ENCODE data around the gene PLP2.
"Not testable (repeated sequence)": the region's sequence is repeated elsewhere in the genome, so short reads cannot be mapped to it uniquely, and the experiment has no call there.

The PLP2 gene

DNA sequence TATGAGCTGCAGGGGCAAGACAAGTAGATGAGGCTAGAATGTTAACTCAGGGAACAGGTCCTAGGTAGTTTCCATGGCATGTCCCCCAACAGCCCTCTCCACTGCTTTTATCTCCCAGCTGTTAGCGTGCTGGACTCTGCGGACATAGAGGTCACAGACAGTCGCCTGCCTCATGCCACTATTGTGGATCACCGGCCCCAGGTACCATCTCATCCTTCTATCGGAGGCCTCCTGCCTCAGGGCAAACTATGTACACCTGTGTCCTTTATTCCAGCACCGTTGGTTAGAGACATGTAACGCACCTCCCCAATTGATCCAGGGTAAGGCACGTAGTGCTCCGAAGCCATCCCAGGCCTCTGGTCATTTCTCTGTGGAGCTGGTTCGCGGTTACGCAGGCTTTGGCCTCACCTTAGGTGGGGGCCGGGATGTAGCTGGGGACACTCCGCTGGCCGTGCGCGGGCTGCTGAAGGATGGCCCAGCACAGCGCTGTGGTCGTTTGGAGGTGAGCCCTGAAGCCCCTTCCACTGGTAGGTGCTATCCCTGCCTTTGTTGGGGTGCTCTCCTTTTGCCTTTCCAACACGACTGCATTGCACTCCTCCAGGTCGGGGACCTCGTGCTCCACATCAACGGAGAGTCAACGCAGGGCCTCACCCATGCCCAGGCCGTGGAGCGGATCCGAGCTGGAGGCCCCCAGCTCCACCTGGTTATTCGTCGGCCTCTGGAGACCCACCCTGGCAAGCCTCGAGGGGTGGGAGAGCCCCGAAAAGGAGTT is 6.9 kb upstream of the PLP2 start:
- Histone ChIP-seq H3K4me2 (ENCODE audit: low read length) (peak overlapping the region; percentile 90), H3K4me1 (ENCODE audit: control insufficient read depth, insufficient read depth, low read length) (peaks cover 22% of the 10 kb centered on the region), H3K4me3 (ENCODE audit: low read length) (no peak overlapping the region), H3K9ac (ENCODE audit: low read depth, low read length) (no peak overlapping the region), H3K9me3 (replicated peaks; ENCODE audit: low read length) (no peaks in the 10 kb centered on the region), H3K36me3 (ENCODE audit: insufficient read depth, low read length) (no peaks in the 10 kb centered on the region), H3K27me3 (ENCODE audit: control insufficient read depth, insufficient read depth, low read length) (no peaks in the 10 kb centered on the region)

DNA sequence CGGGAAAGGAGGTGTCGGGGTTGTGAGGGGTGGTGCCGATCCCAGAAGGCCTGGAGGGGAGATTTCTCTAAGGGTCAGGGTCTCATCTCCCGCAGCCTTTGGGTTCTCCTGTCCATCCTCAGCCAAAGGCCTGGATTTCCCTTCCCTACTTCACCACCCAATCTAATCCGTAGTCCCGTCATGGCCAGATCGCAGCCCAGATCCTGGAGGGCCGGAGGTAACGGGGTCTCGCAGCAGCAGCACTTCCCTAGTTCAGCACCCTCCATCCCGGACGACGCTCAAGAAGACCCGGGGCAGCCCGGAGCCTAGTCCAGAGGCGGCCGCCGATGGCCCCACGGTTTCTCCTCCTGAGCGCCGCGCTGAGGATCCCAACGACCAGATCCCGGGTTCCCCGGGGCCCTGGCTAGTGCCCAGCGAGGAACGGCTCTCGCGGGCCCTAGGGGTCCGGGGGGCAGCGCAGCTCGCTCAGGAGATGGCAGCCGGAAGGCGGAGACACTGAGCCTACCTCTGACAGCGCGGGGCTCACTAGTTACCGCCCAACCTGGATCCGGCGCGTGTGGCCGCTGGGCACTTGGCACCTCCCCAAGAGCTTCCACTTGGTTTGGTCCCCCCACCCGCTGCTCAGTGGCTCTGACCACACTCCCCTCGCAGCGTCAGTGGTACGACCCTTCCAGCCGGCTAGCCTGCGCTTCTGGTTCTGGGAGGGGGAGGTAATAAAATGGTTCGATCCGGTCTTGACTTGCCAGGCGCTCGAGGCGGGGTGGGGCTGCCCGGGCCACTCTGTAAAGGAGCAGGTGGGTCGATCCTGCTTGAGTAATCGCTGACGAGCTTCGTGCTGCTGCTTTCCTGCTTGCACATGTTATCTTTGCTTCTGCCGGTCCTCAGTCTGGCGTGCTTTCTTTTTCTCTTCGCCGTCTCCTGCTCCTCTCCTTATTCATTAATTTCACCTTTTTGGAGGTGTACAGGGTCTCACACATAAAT is 5.5 kb upstream of the PLP2 start:
- H3K9me3 ChIP-seq (replicated peaks; ENCODE audit: low read length): no peaks in the 10 kb centered on the region
- H3K4me2 ChIP-seq (ENCODE audit: low read length): peak overlapping the region; percentile 92
- H3K4me3 ChIP-seq (ENCODE audit: low read length): peak overlapping the region; percentile 70
- peak overlapping the region; percentile 85 for H3K9ac ChIP-seq (ENCODE audit: low read depth, low read length)
- H3K4me1 ChIP-seq (ENCODE audit: control insufficient read depth, insufficient read depth, low read length): peaks cover 22% of the 10 kb centered on the region
- H3K36me3 ChIP-seq (ENCODE audit: insufficient read depth, low read length): no peaks in the 10 kb centered on the region
- H3K27me3 ChIP-seq (ENCODE audit: control insufficient read depth, insufficient read depth, low read length): no peaks in the 10 kb centered on the region

DNA sequence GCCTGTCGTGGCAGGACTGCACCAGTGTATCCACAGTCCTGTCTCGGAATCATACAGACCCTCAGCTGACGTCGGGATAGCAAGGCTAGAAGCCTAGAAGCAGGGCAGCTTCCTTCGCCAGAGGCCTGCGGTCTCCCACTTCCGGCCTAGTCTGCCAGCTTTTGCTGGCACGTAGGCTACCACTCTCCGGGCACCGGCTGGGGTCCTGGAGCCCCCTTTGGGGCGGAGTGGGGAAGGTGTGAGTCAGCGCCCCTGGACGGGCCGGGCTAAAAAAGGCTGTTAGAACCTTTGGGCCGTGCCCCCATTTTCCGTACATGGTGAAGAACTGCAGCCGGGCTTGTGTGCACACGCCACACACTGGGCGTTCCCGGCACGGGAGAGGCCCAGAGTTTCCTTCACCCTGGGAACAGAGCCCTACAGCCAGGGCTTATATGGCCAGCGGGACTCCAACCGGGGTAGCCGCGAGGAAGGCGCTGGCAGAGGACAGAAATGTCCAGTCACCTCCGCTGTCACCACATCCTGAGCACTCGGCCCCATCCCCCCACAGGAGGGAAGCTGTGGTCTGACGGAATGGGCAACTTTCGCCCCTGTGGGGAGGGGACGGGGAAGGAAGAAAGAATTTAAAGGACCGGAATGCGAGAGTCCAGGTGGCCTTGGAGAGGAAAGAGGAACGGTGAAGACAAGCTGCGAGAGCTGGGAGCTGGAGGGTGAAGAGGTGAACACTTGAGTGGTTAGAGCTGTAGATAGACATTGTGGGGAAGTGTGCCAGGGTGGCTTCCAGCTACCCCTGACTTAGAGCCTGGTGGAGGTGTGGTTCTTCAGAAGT is 4.6 kb upstream of the PLP2 start:
- no peaks in the 10 kb centered on the region for H3K36me3 ChIP-seq (ENCODE audit: insufficient read depth, low read length)
- no peaks in the 10 kb centered on the region for H3K9me3 ChIP-seq (replicated peaks; ENCODE audit: low read length)
- H3K4me3 ChIP-seq (ENCODE audit: low read length): peak overlapping the region; percentile 70
- H3K9ac ChIP-seq (ENCODE audit: low read depth, low read length): peak overlapping the region; percentile 85
- H3K4me1 ChIP-seq (ENCODE audit: control insufficient read depth, insufficient read depth, low read length): peaks cover 22% of the 10 kb centered on the region
- no peaks in the 10 kb centered on the region for H3K27me3 ChIP-seq (ENCODE audit: control insufficient read depth, insufficient read depth, low read length)
- H3K4me2 ChIP-seq (ENCODE audit: low read length): peak overlapping the region; percentile 92

DNA sequence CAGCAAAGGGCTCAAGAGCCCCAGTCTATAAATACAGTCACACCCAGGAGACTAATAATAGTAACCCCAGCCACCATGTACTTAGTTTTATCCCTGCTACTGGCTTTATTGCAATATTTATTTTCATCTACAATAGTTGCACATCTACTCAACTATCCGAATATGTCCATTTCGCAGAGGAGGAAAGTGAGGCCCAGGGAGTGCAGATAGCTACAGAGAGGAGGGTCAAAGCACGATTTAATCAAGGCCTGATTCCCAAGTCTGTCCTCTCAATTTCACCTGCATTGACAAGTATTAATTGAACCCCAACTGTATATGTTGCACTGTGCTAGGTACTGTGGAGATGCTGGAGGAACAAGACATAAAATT is 4.0 kb upstream of the PLP2 start:
- Histone ChIP-seq H3K27me3 (ENCODE audit: control insufficient read depth, insufficient read depth, low read length) (no peaks in the 10 kb centered on the region), H3K9me3 (replicated peaks; ENCODE audit: low read length) (no peaks in the 10 kb centered on the region), H3K4me1 (ENCODE audit: control insufficient read depth, insufficient read depth, low read length) (peaks cover 22% of the 10 kb centered on the region), H3K4me3 (ENCODE audit: low read length) (peak overlapping the region; percentile 70), H3K9ac (ENCODE audit: low read depth, low read length) (peak overlapping the region; percentile 85), H3K4me2 (ENCODE audit: low read length) (peak overlapping the region; percentile 92), H3K36me3 (ENCODE audit: insufficient read depth, low read length) (no peaks in the 10 kb centered on the region)

DNA sequence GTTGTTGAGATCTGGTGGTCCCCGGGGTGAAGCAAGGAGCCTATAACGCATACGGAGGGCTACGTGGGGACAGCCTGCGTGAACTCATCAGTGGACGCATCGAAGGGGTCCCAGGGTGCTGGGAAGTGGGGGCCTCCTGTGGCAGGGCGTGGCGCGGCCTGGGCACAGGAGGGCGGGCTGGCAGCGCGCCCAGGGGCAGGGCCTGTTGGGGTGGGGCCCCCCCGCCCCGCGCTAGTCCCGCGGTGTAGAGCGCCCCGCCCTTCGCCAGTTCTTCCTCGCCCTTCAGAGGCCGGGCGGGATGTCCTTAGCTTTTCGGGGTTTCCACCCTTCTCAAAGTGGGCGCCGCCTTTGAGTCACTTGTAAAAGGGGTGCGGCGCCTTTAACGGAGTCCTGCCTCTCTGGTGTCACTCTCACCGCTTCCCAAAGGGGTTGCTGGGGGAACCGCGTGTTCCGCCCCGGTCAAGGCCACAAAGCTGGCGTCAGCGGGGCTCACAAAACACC is 632 bp downstream of the PLP2 start:
- H3K36me3 ChIP-seq (ENCODE audit: insufficient read depth, low read length): peaks cover 23% of the 10 kb centered on the region
- peak overlapping the region; percentile 82 for H3K4me2 ChIP-seq (ENCODE audit: low read length)
- H3K9ac ChIP-seq (ENCODE audit: low read depth, low read length): peak overlapping the region; percentile 85
- H3K4me1 ChIP-seq (ENCODE audit: control insufficient read depth, insufficient read depth, low read length): peaks cover 12% of the 10 kb centered on the region
- no peaks in the 10 kb centered on the region for H3K27me3 ChIP-seq (ENCODE audit: control insufficient read depth, insufficient read depth, low read length)
- H3K9me3 ChIP-seq (replicated peaks; ENCODE audit: low read length): no peaks in the 10 kb centered on the region
- H3K4me3 ChIP-seq (ENCODE audit: low read length): peak overlapping the region; percentile 75

DNA sequence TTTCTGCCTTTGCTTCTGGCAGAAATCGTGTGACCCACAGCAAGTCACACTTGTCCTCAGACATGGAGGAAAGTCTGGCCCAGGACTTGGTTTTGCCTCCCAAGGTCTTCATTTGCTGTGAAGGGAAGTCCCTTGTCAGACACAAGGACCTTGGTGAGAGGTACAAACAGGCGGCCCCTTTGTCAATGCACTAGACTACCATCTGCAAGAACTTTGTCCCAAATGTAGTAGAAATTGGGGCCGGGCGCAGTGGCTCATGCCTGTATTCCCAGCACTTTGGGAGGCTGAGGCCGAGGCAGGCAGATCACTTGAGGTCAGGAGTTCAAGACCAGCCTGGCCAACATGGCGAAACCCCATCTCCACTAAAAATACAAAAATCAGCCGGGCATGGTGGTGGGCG is 1.8 kb downstream of the PLP2 start:
- Histone ChIP-seq H3K4me3 (ENCODE audit: low read length) (peak overlapping the region; percentile 75), H3K4me2 (ENCODE audit: low read length) (peak overlapping the region; percentile 82), H3K36me3 (ENCODE audit: insufficient read depth, low read length) (peaks cover 35% of the 10 kb centered on the region)
- H3K27me3 ChIP-seq (ENCODE audit: control insufficient read depth, insufficient read depth, low read length); H3K9ac ChIP-seq (ENCODE audit: low read depth, low read length); H3K4me1 ChIP-seq (ENCODE audit: control insufficient read depth, insufficient read depth, low read length); H3K9me3 ChIP-seq (replicated peaks; ENCODE audit: low read length): not testable (repeated sequence)

DNA sequence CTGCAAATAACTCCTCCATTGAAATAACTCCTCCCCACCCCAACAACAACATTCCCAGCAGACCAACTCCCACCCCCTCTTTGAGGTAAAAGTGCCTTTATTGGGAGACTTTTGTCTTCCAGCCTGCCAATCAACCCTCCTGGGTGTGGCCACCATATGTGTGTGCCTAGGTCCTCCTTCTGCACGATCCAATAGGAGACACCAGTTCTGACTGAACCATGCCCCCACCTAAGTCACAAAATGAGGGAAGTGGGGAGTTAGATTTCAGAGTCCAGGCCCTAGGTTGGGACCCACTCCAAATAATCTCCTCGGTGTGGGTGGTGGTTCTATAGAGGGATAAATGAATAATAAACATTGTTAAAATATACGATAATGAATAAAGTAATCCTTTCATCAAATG is 3.0 kb downstream of the PLP2 start:
- peaks cover 6% of the 10 kb centered on the region for H3K4me1 ChIP-seq (ENCODE audit: control insufficient read depth, insufficient read depth, low read length)
- no peaks in the 10 kb centered on the region for H3K9me3 ChIP-seq (replicated peaks; ENCODE audit: low read length)
- no peaks in the 10 kb centered on the region for H3K27me3 ChIP-seq (ENCODE audit: control insufficient read depth, insufficient read depth, low read length)
- H3K9ac ChIP-seq (ENCODE audit: low read depth, low read length): no peak overlapping the region
- no peak overlapping the region for H3K4me2 ChIP-seq (ENCODE audit: low read length)
- H3K36me3 ChIP-seq (ENCODE audit: insufficient read depth, low read length): peaks cover 41% of the 10 kb centered on the region
- H3K4me3 ChIP-seq (ENCODE audit: low read length): no peak overlapping the region

DNA sequence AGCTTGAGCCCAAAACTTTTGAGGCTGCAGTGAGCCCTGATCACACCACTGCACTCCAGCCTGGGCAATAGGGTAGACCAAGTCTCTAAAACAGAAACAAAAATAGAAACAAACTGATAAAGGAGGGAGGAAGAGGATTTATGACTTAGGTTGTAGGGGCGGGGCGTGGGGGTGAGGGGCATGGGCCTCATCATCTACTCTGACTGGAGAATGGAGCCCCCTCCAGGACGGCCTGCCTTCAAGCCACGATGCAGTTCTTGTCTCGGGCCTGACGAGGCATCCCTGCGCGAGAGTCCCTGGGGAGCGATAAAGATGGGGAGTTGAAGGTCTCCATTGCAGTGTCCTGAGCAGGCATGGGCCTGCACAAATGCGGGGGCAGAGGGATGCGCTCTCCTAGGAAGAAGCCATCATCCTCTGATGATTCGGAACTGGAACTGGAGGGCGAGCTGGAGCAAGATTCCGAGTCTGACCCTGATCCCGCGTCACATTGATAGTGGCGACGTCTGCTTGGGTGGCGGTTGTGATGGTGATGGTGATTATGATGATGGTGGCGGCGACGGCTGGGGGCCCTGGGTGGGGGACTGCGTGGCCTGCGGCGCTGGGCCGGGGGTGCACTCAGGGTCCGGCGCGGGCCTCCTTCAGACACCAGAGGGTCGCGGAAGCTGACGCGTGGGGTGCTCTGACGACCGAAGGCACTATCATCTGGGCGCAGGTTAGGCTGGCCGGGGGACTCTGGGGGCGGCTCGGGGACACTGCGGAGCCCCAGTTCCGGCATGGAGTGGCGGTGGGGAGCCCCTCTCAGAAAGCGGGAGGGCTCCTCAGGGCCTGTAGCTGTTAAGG is 4.0 kb downstream of the PLP2 start:
- peaks cover 41% of the 10 kb centered on the region for H3K36me3 ChIP-seq (ENCODE audit: insufficient read depth, low read length)
- peaks cover 6% of the 10 kb centered on the region for H3K4me1 ChIP-seq (ENCODE audit: control insufficient read depth, insufficient read depth, low read length)
- no peak overlapping the region for H3K9ac ChIP-seq (ENCODE audit: low read depth, low read length)
- no peaks in the 10 kb centered on the region for H3K27me3 ChIP-seq (ENCODE audit: control insufficient read depth, insufficient read depth, low read length)
- no peaks in the 10 kb centered on the region for H3K9me3 ChIP-seq (replicated peaks; ENCODE audit: low read length)
- no peak overlapping the region for H3K4me2 ChIP-seq (ENCODE audit: low read length)
- H3K4me3 ChIP-seq (ENCODE audit: low read length): no peak overlapping the region

DNA sequence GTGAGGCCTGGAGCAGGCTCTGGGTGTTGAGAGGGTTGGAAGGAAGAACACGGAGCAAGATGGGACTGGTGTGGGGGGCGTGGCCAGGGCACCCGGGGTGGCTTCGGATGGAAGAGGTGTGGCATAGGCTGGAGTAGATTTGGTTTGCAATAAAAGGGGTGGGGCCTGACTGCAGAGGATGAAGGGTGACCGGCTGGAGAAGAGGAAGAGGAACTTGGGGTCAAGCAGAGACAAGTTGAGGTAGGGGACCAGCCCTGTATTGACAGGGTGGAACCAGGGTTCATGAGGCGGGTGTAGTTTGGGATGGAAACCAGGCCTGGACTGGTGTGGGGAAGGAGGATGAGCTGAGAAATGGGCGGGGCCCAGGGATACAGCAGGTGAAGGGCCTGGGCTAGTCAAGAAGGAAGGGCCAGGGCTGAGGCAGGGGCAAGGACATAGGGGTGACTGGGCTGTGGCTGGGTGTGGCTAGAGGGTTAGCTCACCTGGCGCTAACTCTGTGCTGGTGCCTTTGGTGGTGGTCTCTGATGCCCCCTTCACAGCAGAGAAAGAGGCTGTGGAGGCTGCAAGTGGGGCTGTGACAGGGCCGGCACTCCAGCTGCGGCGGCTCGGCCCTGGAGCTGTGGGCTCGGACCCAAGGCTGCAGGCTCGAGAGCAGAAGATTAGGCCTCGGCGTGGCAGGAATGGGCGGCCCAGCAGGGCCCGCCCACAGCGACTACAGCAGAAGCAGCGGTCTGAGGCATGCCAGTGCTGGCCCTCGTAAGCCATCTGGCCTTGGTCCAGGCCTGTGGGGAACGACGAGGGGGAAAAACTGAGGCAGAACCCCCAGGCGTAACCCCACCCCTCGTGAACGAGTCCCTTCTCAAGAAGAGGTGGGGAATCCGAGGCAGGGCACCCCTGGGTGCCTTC is 5.0 kb downstream of the PLP2 start:
- Histone ChIP-seq H3K9ac (ENCODE audit: low read depth, low read length) (no peak overlapping the region), H3K36me3 (ENCODE audit: insufficient read depth, low read length) (peaks cover 41% of the 10 kb centered on the region), H3K4me1 (ENCODE audit: control insufficient read depth, insufficient read depth, low read length) (peaks cover 6% of the 10 kb centered on the region), H3K9me3 (replicated peaks; ENCODE audit: low read length) (no peaks in the 10 kb centered on the region), H3K27me3 (ENCODE audit: control insufficient read depth, insufficient read depth, low read length) (no peaks in the 10 kb centered on the region), H3K4me3 (ENCODE audit: low read length) (no peak overlapping the region), H3K4me2 (ENCODE audit: low read length) (no peak overlapping the region)

Measured in skeletal muscle satellite cell (primary cell).